Urinary bladder (tissue), 4 donors: ENCODE results near the gene AVEN. TPM values are rescaled to one million over a fixed set of nuclear protein-coding genes. Genes with fewer than 3 reads are reported as not detected.

Experiments used
- DNase-seq: peaks from one replicate; pipeline ENCODE4 v3.0.0-alpha.2; 2015; ENCODE audit errors: extremely low spot score
- H3K27ac ChIP-seq: one replicate; pipeline ENCODE4 v1.5.1; 2013; ENCODE audit warnings: low read depth, mild to moderate bottlenecking, moderate library complexity
- H3K36me3 ChIP-seq: one replicate; pipeline ENCODE4 v1.6.1; 2013; ENCODE audit warnings: mild to moderate bottlenecking, moderate library complexity; ENCODE audit not compliant: insufficient read depth
- H3K4me1 ChIP-seq: one replicate; pipeline ENCODE4 v1.6.1; 2013; ENCODE audit warnings: mild to moderate bottlenecking, moderate library complexity; ENCODE audit not compliant: insufficient read depth
- H3K4me3 ChIP-seq: one replicate; pipeline ENCODE4 v1.5.1; 2013; ENCODE audit warnings: low read depth, low read length
- WGBS: extraction: QIAGEN DNeasy Blood & Tissue Kit; methylation state at CpG from one replicate; pipeline ENCODE4 v1.1.7; 2013; 5-methylcytosine and 5-hydroxymethylcytosine counted together
- polyA plus RNA-seq: library from polyadenylated mRNA; stranded (reverse); fragments of 200-250 nt; gene quantifications from one replicate; pipeline ENCODE4 v1.2.3, GENCODE V29; 2013
- total RNA-seq: library from RNA; depleted of rRNA; stranded (reverse); fragments of >200 nt; gene quantifications from one replicate; pipeline ENCODE4 v1.2.3, GENCODE V29; 2014
- donor health status: healthy with polysubstance abuse.
- donor health status: healthy.

AVEN gene
- total and polyA plus RNA-seq, 2 donors: 15.8 to 16.0 TPM

DNA sequence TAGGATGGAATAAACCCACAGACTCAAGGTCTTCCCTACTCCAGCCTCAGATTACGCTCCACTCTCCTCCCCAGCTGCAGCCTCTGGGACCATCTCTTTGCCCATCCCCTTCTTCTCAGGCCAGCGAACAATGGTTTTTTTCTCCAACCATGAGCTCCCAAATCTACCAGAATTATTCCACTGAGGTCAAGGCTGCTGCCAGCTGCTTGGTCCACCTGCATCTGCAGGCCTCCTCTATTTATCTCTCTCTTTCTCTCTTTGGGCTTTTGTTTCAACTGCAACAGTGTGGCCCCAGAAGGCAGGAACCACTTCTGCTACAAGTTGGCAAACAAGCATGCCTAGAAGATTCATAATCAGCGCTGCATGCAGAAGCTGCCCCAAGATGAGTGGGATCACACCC is 51.6 kb downstream of the AVEN start:
- H3K36me3 ChIP-seq: no peaks in the 10 kb centered on the region
- H3K27ac ChIP-seq: no peak overlapping the region
- no peak overlapping the region for H3K4me3 ChIP-seq
- no peak for DNase-seq
- H3K4me1 ChIP-seq: no peaks in the 10 kb centered on the region
- 98% methylated on average over 3 of the region's 3 CpGs for WGBS

DNA sequence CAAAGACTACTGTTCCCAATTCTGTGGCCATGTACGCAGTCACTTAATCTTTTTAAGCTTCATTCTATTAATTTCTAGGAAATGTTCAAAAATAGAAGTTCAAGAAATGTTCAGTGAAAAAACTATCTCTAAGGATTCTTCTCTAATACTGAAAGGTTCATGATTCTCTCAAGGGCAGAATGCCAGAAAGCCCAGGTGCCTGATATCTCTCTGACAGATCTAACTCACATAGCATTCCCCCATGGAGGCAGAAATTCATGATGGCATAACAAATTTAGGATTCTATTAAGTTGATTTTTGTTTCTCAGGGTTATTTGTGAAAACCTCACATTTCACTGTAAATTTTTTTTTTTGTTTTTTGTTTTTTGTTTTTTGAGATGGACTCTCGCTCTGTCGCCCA is 53.3 kb downstream of the AVEN start:
- WGBS: 65% methylated on average over 3 of the region's 3 CpGs
- H3K36me3 ChIP-seq: no peaks in the 10 kb centered on the region
- DNase-seq: no peak
- H3K4me3 ChIP-seq: no peak overlapping the region
- no peaks in the 10 kb centered on the region for H3K4me1 ChIP-seq
- no peak overlapping the region for H3K27ac ChIP-seq

DNA sequence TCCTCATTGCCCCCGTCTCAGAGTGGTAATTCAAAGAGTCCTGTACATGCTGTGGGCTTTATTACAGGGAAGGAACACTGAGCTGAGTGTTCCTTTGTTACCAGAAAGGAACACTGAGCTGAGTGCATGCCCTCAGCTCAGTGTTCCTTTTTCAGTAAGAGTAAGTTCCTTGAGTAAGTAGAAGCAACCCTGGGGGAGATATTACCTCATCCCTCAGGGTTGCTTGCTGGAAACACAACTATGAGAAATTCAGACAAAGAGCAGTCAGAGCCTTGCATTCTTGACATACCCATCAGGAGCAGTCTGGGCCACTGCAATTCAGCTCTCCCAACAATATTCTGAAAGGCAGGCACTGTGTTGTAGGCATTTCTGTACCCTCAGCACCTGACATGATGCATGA is 53.7 kb downstream of the AVEN start:
- 60% methylated on average over 1 of the region's 1 CpG for WGBS
- DNase-seq: no peak
- no peak overlapping the region for H3K27ac ChIP-seq

DNA sequence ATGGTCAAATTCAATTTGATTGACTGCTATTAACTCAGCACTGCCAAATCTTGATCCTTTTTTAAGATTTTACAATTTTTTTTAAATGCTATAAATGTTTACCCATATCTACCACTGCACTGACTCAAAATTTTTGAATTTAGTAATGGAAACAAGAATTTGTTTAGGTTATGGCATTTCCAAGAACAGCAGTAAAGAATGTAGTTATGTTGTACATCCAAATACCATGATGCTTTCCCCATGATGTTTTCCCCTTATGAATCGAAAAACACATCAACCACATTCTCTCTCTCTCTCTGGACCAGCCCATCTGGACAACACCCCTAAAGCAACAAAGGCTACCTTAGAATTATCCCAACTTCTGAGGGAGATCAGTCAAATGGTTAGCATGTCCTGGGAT is 56.5 kb downstream of the AVEN start:
- no peaks in the 10 kb centered on the region for H3K4me1 ChIP-seq
- no peaks in the 10 kb centered on the region for H3K36me3 ChIP-seq
- H3K4me3 ChIP-seq: no peak overlapping the region
- 83% methylated on average over 1 of the region's 1 CpG for WGBS
- DNase-seq: no peak
- H3K27ac ChIP-seq: no peak overlapping the region

More for the DNA sequence above, 53.7 kb downstream of the AVEN start:
- Histone ChIP-seq H3K36me3 (no peaks in the 10 kb centered on the region), H3K4me1 (no peaks in the 10 kb centered on the region), H3K4me3 (no peak overlapping the region)

DNA sequence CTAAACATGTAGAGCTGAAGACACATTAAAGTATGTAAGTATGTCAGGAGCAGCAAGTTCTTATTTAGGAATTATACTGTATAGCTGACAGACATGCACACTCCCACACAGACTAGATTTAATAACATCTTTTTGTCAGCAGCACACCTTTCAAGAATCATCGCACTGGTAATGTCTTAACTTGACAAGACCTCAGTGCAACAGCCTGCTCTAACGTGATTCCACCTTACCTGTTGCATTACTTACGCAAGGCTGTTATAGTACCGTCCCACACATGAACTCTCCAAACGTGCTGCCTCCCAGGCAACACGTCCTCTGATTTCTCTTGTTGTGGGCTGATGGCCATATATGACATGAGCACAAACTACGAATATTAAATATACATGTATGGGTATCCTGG is 58.8 kb downstream of the AVEN start:
- Histone ChIP-seq H3K4me3 (no peak overlapping the region), H3K27ac (no peak overlapping the region), H3K4me1 (no peaks in the 10 kb centered on the region), H3K36me3 (no peaks in the 10 kb centered on the region)
- DNase-seq: no peak
- 66% methylated on average over 7 of the region's 7 CpGs for WGBS

DNA sequence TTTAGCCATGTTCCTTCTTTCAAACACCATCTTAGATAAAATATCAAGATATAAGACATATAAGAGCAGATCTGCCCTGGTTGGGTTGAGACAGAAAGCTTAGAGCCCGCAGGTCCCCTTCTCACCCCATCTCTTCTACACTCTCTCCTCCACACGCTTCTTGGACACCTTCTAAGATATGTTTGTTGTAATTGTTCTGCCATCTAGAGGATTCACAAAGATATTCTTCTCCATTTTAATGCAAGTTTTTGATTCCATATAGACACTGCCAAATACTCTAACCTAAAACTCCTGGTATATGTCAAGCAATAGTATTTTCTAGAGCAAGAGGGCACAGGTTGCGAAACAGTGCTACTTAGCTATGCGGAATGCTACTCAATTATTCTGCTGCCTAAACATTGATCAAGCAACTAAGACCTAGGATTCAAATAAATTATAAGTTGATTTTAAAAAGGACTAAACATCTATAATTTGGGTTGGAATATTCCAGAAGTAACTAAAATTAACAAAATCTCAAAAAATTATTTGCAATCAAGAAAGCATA is 63.9 kb downstream of the AVEN start:
- Histone ChIP-seq H3K36me3 (no peaks in the 10 kb centered on the region), H3K27ac (no peak overlapping the region), H3K4me3 (no peak overlapping the region), H3K4me1 (no peaks in the 10 kb centered on the region)
- DNase-seq: no peak
- WGBS: 84% methylated on average over 4 of the region's 4 CpGs

DNA sequence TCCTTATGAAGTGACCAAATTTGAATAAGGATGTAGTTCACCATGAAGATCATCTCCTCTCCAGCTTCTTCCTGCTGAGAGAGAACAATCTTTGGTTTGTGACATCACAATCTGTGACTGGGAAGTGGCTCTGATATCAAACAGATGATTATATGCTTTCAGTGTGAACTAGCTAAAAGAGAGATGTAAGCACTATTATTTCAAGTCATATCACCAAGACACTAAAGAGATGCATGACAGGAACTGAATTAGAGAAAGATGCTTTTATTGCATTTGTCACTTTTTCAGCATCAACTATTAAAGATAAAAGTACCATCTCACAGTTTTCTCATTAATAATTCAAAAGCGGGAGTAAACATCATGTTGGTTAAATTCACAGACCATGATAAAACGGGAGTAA is 67.2 kb downstream of the AVEN start:
- H3K4me1 ChIP-seq: no peaks in the 10 kb centered on the region
- H3K36me3 ChIP-seq: no peaks in the 10 kb centered on the region
- no peak overlapping the region for H3K4me3 ChIP-seq
- DNase-seq: no peak
- WGBS: 87% methylated on average over 2 of the region's 2 CpGs
- no peak overlapping the region for H3K27ac ChIP-seq

DNA sequence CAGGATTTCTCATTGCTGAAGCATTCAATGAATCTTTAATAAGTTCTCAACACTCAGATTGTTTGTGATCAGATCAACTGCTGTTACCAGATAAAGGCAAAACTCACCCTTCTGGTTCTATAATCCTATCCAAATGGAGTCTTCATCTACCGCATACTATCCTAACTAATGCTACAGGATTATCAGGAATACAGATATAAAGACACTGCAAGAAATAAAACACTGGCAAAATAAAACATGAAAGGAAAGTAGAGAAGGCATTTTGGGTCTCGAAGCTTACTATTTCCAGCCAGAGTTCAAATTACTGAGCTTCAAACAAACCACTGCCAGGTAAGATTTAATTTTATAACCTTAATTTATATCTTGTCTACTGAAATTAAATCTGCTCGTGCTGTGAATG is 70.2 kb downstream of the AVEN start:
- no peak for DNase-seq
- Histone ChIP-seq H3K27ac (no peak overlapping the region), H3K36me3 (no peaks in the 10 kb centered on the region), H3K4me1 (no peaks in the 10 kb centered on the region), H3K4me3 (no peak overlapping the region)
- WGBS: 43% methylated on average over 3 of the region's 3 CpGs

DNA sequence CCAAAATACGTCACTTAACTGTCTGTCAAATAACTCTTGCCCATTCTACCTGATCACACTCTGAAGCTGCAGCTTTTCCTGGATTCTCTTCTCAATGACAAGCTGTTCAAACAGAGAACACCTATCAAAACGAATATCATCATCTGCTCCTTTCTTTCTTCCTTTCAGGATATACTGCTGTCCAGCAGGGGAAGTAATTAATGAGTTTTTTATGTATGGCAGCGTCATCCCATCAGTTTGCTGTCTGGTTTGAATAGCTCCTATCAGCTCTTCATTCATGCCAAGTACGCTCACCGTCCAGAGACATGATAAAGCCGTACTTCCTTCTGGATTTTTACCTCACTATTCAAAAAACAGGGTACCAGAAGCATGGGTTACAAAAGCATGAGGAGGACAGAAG is 70.8 kb downstream of the AVEN start, which contains the start of gene CHRM5:
Gene CHRM5, plus strand, starts transcription at position 274 of the 400 bp plus-strand sequence. CDS start 94,221 bp downstream, outside the sequence.
- no peak for DNase-seq
- Histone ChIP-seq H3K36me3 (no peaks in the 10 kb centered on the region), H3K27ac (no peak within 1 kb of the TSS), H3K4me1 (no peaks in the 10 kb centered on the region), H3K4me3 (no peak within 1 kb of the TSS)
- 46% methylated on average over 6 of the region's 6 CpGs for WGBS

DNA sequence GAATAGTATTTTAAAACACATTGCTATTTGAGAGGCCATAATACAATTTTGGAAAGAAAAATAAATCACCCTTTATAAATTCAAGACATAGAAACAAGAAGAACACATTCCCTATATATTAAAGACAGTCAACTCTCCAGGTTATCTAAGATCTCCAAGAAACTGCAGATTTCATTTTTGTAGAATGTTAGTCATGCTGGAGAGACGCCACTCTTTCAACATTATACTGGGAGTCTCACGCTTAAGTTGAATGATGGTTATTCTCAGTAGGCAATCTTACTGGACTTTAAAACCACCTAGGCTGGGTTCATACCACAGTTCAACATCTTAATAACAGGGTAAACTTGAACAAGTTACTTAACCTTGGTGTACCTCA is 74.4 kb downstream of the AVEN start:
- DNase-seq: no peak
- Histone ChIP-seq H3K4me3 (no peak overlapping the region), H3K36me3 (no peaks in the 10 kb centered on the region), H3K4me1 (no peaks in the 10 kb centered on the region), H3K27ac (no peak overlapping the region)
- 91% methylated on average over 2 of the region's 2 CpGs for WGBS

DNA sequence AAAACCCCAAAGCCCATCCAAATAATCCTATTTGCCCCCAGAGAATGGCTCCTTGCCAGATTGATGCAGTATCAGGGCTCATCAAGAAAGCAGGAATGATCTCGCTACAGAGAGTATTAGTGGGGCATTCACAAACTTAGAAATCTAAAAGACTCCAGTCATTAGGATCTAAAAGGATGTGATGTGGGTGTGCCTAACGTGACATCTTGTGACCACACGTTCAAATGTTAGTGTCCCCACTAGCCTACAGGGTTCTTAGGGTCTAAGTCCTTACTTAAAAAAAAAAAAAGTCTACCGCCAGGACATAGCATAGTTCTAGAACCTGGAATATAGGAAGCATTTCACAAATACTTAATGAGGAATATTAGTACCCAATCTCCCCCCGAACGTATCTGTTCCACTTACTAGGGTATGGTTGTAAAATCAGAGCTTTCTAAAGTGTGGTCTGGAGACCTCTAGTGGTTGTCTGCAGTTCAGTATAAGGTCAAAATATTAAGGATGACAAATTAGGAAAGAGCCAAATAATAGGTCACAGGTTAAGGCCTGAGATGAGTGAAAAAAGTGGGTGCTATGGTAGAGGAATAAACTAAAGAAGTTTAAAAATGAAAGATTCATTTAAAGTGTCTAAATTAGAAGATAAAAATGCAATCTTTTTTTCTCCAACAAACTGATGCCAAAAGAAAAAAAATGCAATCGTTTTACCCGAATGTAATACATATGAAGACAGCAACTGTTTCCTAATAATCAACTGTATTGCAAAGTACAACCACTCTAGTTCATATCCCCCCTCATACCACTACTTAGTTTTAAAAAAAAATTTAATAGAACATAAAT is 75.0 kb downstream of the AVEN start:
- WGBS: 59% methylated on average over 8 of the region's 8 CpGs
- Histone ChIP-seq H3K36me3 (no peaks in the 10 kb centered on the region), H3K4me1 (no peaks in the 10 kb centered on the region), H3K27ac (no peak overlapping the region), H3K4me3 (no peak overlapping the region)
- no peak for DNase-seq

DNA sequence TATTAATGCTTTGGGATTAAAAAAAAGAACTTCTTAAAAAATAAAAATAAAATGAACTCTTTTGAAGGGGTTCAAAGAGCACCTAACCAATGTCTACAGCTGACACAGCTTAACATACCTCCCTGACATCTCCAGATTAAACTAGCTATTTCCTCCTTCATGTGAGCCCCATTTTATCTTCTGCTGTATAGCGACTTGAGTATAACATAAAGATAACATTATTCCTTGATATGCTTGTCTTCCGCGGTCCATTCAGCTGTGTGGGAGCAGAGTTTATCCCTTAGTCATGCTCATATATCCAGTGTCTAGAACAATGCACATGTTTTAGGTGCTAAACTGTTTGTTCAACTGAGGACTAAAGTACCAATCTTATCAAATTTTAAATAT is 78.5 kb downstream of the AVEN start:
- no peaks in the 10 kb centered on the region for H3K36me3 ChIP-seq
- DNase-seq: no peak
- H3K4me1 ChIP-seq: no peaks in the 10 kb centered on the region
- WGBS: 47% methylated on average over 3 of the region's 3 CpGs
- H3K27ac ChIP-seq: no peak overlapping the region
- no peak overlapping the region for H3K4me3 ChIP-seq

DNA sequence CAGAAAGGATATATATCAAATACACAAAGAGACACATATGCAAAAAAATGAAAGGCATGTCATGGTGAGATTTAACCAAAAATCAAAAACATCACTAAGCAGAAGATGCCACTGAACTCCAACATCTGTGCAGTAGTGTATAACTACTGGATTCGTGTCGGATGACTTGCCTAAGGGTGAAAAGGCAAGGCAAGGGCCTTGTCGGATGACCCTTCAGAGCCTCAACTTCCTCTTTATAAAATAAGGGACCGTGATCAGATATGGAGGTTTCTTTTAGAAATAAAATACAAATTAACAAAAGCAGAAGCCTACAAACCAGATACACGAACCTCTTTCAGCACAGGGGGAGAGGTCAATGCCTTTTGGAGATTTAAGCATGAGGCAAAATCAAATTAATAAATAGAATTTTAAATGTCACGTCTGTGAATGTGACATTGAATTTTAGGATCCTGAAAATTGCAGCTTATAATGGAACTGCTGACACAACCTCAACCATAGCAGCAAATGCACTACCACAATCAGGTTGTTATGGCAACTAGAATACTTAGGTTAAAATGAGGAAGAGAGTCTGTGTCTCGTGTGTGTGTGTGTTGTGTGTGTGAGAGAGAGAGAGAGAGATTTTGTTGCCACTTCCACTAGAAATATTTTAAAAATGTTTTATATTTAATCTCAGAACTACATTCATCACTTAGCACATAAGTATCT is 79.0 kb downstream of the AVEN start:
- Histone ChIP-seq H3K36me3 (no peaks in the 10 kb centered on the region), H3K4me3 (no peak overlapping the region), H3K27ac (no peak overlapping the region), H3K4me1 (no peaks in the 10 kb centered on the region)
- 82% methylated on average over 7 of the region's 7 CpGs for WGBS
- DNase-seq: no peak

DNA sequence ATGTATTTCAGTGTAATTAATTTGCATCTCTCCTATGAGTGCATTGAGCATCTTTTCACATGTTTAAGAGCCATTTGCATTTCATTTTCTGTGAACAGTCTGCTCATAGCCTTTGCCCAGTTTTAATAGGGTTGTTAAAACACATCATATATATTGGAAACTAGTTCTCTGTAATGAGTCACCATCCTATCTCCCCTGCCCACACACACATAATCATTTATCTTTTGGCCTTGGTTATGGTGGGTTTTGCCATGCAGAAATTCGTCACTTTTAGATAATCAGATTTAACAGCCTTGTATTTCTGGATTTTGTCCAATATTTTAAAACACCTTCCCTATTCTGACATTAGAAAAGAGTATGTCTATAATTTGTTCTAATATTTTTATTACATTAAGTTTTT is 82.6 kb downstream of the AVEN start:
- no peak for DNase-seq
- WGBS: 38% methylated on average over 1 of the region's 1 CpG
- H3K27ac ChIP-seq: no peak overlapping the region
- H3K4me3 ChIP-seq: no peak overlapping the region
- no peaks in the 10 kb centered on the region for H3K4me1 ChIP-seq
- no peaks in the 10 kb centered on the region for H3K36me3 ChIP-seq
